Psoas muscle (tissue), 8 donors: ENCODE data around the gene NT5C3B. TPM values are rescaled to one million over a fixed set of nuclear protein-coding genes. Genes with fewer than 3 reads are reported as not detected.

Experiments
- ATAC-seq, 4 donors: fragments of 200-7000 bp; cut with Tn5 transposase; one replicate each; pipeline ENCODE4 v1.9.1; 2020; ENCODE audit warnings: moderate library complexity in 3 of 4, mild to moderate bottlenecking in 2 of 4
- DNase-seq, 2 donors: peaks; one replicate each; pipeline ENCODE4 v3.0.0-alpha.2; 2020
- H3K27ac ChIP-seq: fragments of 200-600 bp; one replicate; pipeline ENCODE4 v1.8.0; 2022
- H3K27me3 ChIP-seq, 3 donors: fragments of 200-600 bp in 1 of 3; one replicate each; pipeline versions ENCODE4 v1.6.1 to v1.8.0; 2013 to 2022; ENCODE audit warnings: low read length in 2 of 3, mild to moderate bottlenecking in 2 of 3, moderate library complexity in 1 of 3; ENCODE audit not compliant: insufficient read depth in 3 of 3
- H3K36me3 ChIP-seq, 2 donors: fragments of 200-600 bp in 1 of 2; one replicate each; pipeline versions ENCODE4 v1.6.1 to v1.8.0; 2013 to 2022; ENCODE audit warnings: low read depth in 1 of 2, mild to moderate bottlenecking in 1 of 2, moderate library complexity in 1 of 2; ENCODE audit not compliant: insufficient read depth in 1 of 2
- H3K4me1 ChIP-seq: fragments of 200-600 bp; one replicate; pipeline ENCODE4 v1.8.0; 2022
- H3K4me3 ChIP-seq: fragments of 200-600 bp; one replicate; pipeline ENCODE4 v1.8.0; 2022; ENCODE audit warnings: mild to moderate bottlenecking
- H3K9me3 ChIP-seq: fragments of 200-600 bp; one replicate; pipeline ENCODE4 v1.8.0; 2022
- CTCF ChIP-seq: fragments of 200-600 bp; IDR thresholded peaks from one replicate; pipeline ENCODE4 v1.8.0; 2022; ENCODE audit warnings: antibody characterized with exemption
- WGBS, 3 donors: extraction: QIAGEN DNeasy Blood & Tissue Kit; methylation state at CpG; one replicate each; pipeline versions ENCODE4 v1.1.6 to v1.1.7; 2013; 5-methylcytosine and 5-hydroxymethylcytosine counted together
- intact Hi-C, 2 donors: fragments of 100-400 bp; cut with DNase I; formaldehyde crosslinking; loops; one replicate each; pipeline versions ENCODE4 v1.11.0 to v1.14.2; 2022
- polyA plus RNA-seq, 3 donors: library from polyadenylated mRNA; stranded (reverse); fragments of 200-250 nt; gene quantifications; one replicate each; pipeline ENCODE4 v1.2.3, GENCODE V29; 2013
- total RNA-seq, 4 donors: library from RNA; stranded (reverse); fragmentation: NEBNext Ultra II Directional in 2 of 4; extraction: Animal tissue kit (Norgen Biotek cat#: 25700) in 2 of 4; gene quantifications; one replicate each; pipeline versions ENCODE4 v1.2.1 to v1.2.4, GENCODE V29; 2021 to 2023
- donor health status: healthy with polysubstance abuse.
- donor health status: DM: no; HTN: no; CAD: no; lungs with moderate emphysema.
- donor health status: Bipolar disorder and iron deficiency.
- donor health status: healthy.
- donor health status: DM: yes; HTN: yes; CAD: no.
- donor health status: DM: no; HTN: no; CAD: no.
- donor health status: DM: no; HTN: no; CAD: no.
- donor health status: DM: yes; HTN: yes; CAD: no.

The NT5C3B gene
- total and polyA plus RNA-seq, 7 donors = 12.2 to 27.5 (median 18.6) TPM

- 50 to 65% (median 53%) methylated on average over 24 of the region's 24 CpGs for WGBS, 3 donors
- intact Hi-C loops = loop anchor here in 1 of 2 donors (1.0 kb wide), 1 partner anchor 20 kb away; no protein-coding TSS in a partner anchor
- Histone ChIP-seq H3K4me3 (no peak overlapping the region), H3K9me3 (no peaks in the 10 kb centered on the region), H3K27me3 (no peaks in the 10 kb centered on the region), H3K27ac (no peak overlapping the region), H3K36me3 (no peaks in the 10 kb centered on the region), H3K4me1 (peaks cover 6% of the 10 kb centered on the region)
- ATAC-seq = no peak
- TF ChIP-seq CTCF = no peak
- no peak for DNase-seq
Measured at GRCh38 chr17:41803049-41804020, 32.7 kb downstream of the NT5C3B start.

GRCh38 chr17:41801374-41802271 lies 34.4 kb downstream of the NT5C3B start:
- Histone ChIP-seq H3K4me3 (peak overlapping the region; percentile 12), H3K36me3 (no peaks in the 10 kb centered on the region), H3K27ac (no peak overlapping the region), H3K9me3 (no peaks in the 10 kb centered on the region), H3K4me1 (peaks cover 6% of the 10 kb centered on the region), H3K27me3 (no peaks in the 10 kb centered on the region)
- ATAC-seq (peak; percentile 82 to 95 (median 90)), DNase-seq (peak; percentile 79 to 91)
- intact Hi-C loops = loop anchor here (1.0 kb wide), 1 partner anchor 63 kb away; no protein-coding TSS in a partner anchor
- 10 to 15% (median 13%) methylated on average over 14 of the region's 14 CpGs for WGBS, 3 donors
- peak; percentile 98 for TF ChIP-seq CTCF

- DNase-seq = no peak
- no peak overlapping the region for H3K27ac ChIP-seq
- H3K36me3 ChIP-seq = no peaks in the 10 kb centered on the region
- ATAC-seq = peak; percentile 9 to 43 (median 17)
- intact Hi-C loops = loop anchor here (1.0 kb wide), 1 partner anchor 62 kb away; no protein-coding TSS in a partner anchor
- 61 to 70% (median 66%) methylated on average over 18 of the region's 18 CpGs for WGBS, 3 donors
- H3K4me1 ChIP-seq = peaks cover 6% of the 10 kb centered on the region
- H3K4me3 ChIP-seq = no peak overlapping the region
- no peaks in the 10 kb centered on the region for H3K27me3 ChIP-seq
- no peaks in the 10 kb centered on the region for H3K9me3 ChIP-seq
- no peak for TF ChIP-seq CTCF
Measured at GRCh38 chr17:41800601-41801373, 35.2 kb downstream of the NT5C3B start.

GRCh38 chr17:41799366-41799765 lies 36.7 kb downstream of the NT5C3B start:
- no peak for TF ChIP-seq CTCF
- Histone ChIP-seq H3K9me3 (no peaks in the 10 kb centered on the region), H3K4me1 (peaks cover 6% of the 10 kb centered on the region), H3K27ac (no peak overlapping the region), H3K27me3 (no peaks in the 10 kb centered on the region), H3K36me3 (no peaks in the 10 kb centered on the region), H3K4me3 (no peak overlapping the region)
- 85 to 91% (median 87%) methylated on average over 6 to 8 of the region's 8 CpGs for WGBS, 3 donors
- ATAC-seq = no peak
- DNase-seq = no peak
- intact Hi-C loops = no loop called here
